Measurements from ENCODE around the gene ENOX1. TPM values are rescaled to one million over a fixed set of nuclear protein-coding genes. Genes with fewer than 3 reads are reported as not detected.
A peak's percentile ranks its signal among the peaks of the same experiment; 100 is the strongest.

Gene ENOX1
- total RNA-seq, 4 donors from 2014 or later, result 0.25 to 0.52 (median 0.33) TPM

- Histone ChIP-seq H3K9me3 (no peaks in the 10 kb centered on the region), H3K4me3 (no peak overlapping the region), H3K4me1 (peaks cover 15% of the 10 kb centered on the region), H3K27ac (no peak overlapping the region), H3K27me3 (no peaks in the 10 kb centered on the region), H3K36me3 (no peaks in the 10 kb centered on the region)
- TF ChIP-seq POLR2A (IDR thresholded peaks at IDR 0.05) (no peak), CTCF (IDR thresholded peaks at IDR 0.05) (no peak), EP300 (IDR thresholded peaks at IDR 0.05) (no peak), POLR2AphosphoS5 (IDR thresholded peaks at IDR 0.05) (no peak)
- no peak for DNase-seq (ENCODE audit: low spot score in 2 of 2)
- 41% methylated on average over 4 of the region's 4 CpGs for WGBS
Measured at GRCh38 chr13:43305416-43305815, 481.4 kb downstream of the ENOX1 start.

GRCh38 chr13:43304945-43305344 is 481.8 kb downstream of the ENOX1 start:
- no peaks in the 10 kb centered on the region for H3K27me3 ChIP-seq
- 46% methylated on average over 2 of the region's 2 CpGs for WGBS
- H3K4me3 ChIP-seq, result no peak overlapping the region
- H3K4me1 ChIP-seq, result peaks cover 15% of the 10 kb centered on the region
- TF ChIP-seq POLR2A (IDR thresholded peaks at IDR 0.05) (no peak), EP300 (IDR thresholded peaks at IDR 0.05) (no peak), POLR2AphosphoS5 (IDR thresholded peaks at IDR 0.05) (no peak), CTCF (IDR thresholded peaks at IDR 0.05) (no peak)
- H3K9me3 ChIP-seq, result no peaks in the 10 kb centered on the region
- H3K36me3 ChIP-seq, result no peaks in the 10 kb centered on the region
- H3K27ac ChIP-seq, result no peak overlapping the region
- no peak for DNase-seq (ENCODE audit: low spot score in 2 of 2)

- H3K9me3 ChIP-seq, result no peaks in the 10 kb centered on the region
- no peaks in the 10 kb centered on the region for H3K27me3 ChIP-seq
- no peaks in the 10 kb centered on the region for H3K36me3 ChIP-seq
- peaks cover 15% of the 10 kb centered on the region for H3K4me1 ChIP-seq
- no peak for TF ChIP-seq POLR2AphosphoS5 (IDR thresholded peaks at IDR 0.05)
- TF ChIP-seq POLR2A (IDR thresholded peaks at IDR 0.05), result no peak
- no peak for TF ChIP-seq EP300 (IDR thresholded peaks at IDR 0.05)
- no peak for TF ChIP-seq CTCF (IDR thresholded peaks at IDR 0.05)
- DNase-seq (ENCODE audit: low spot score in 2 of 2), result no peak
- H3K4me3 ChIP-seq, result no peak overlapping the region
- 83% methylated on average over 2 of the region's 2 CpGs for WGBS
- no peak overlapping the region for H3K27ac ChIP-seq
Measured at GRCh38 chr13:43304449-43304848, 482.3 kb downstream of the ENOX1 start.

GRCh38 chr13:43303033-43303729 is 483.6 kb downstream of the ENOX1 start:
- H3K27me3 ChIP-seq, result no peaks in the 10 kb centered on the region
- TF ChIP-seq EP300 (IDR thresholded peaks at IDR 0.05), result no peak
- TF ChIP-seq POLR2A (IDR thresholded peaks at IDR 0.05), result no peak
- peak in 1 of 2 donors; percentile 30 for TF ChIP-seq CTCF (IDR thresholded peaks at IDR 0.05)

GRCh38 chr13:43301346-43301969 is 485.3 kb downstream of the ENOX1 start:
- Histone ChIP-seq H3K9me3 (no peaks in the 10 kb centered on the region), H3K36me3 (no peaks in the 10 kb centered on the region), H3K4me1 (no peaks in the 10 kb centered on the region), H3K27ac (no peak overlapping the region), H3K27me3 (no peaks in the 10 kb centered on the region), H3K4me3 (no peak overlapping the region)
- 77% methylated on average over 3 of the region's 3 CpGs for WGBS
- TF ChIP-seq EP300 (IDR thresholded peaks at IDR 0.05) (no peak), POLR2A (IDR thresholded peaks at IDR 0.05) (no peak), CTCF (IDR thresholded peaks at IDR 0.05) (no peak), POLR2AphosphoS5 (IDR thresholded peaks at IDR 0.05) (no peak)
- no peak for DNase-seq (ENCODE audit: low spot score in 2 of 2)

More at GRCh38 chr13:43303033-43303729, 483.6 kb downstream of the ENOX1 start:
- DNase-seq (ENCODE audit: low spot score in 2 of 2), result no peak
- peaks cover 11% of the 10 kb centered on the region for H3K4me1 ChIP-seq
- H3K9me3 ChIP-seq, result no peaks in the 10 kb centered on the region
- H3K27ac ChIP-seq, result no peak overlapping the region
- no peak overlapping the region for H3K4me3 ChIP-seq
- H3K36me3 ChIP-seq, result no peaks in the 10 kb centered on the region
- WGBS, result 24% methylated on average over 5 of the region's 5 CpGs
